Prostate gland (tissue), 2 donors: ENCODE results near the gene TJP2. TPM values are rescaled to one million over a fixed set of nuclear protein-coding genes. Genes with fewer than 3 reads are reported as not detected.

Experiments used
- DNase-seq: peaks from one replicate; pipeline ENCODE4 v3.0.0-alpha.2; 2019; ENCODE audit warnings: low spot score
- H3K27ac ChIP-seq, 2 donors: fragments of 200-600 bp; sonication (generic); 2 replicates each; pipeline ENCODE4 v1.5.1; 2017 to 2019
- H3K27me3 ChIP-seq: fragments of 200-600 bp; sonication (generic); replicated peaks from 2 replicates; pipeline ENCODE4 v1.5.1; 2019; ENCODE audit not compliant: insufficient read depth
- H3K36me3 ChIP-seq, 2 donors: fragments of 200-600 bp; sonication (generic); 1 replicate in 1 of 2; 2 replicates in 1 of 2; pipeline versions ENCODE4 v1.5.1 to v1.8.1; 2017 to 2019
- H3K4me1 ChIP-seq: fragments of 200-600 bp; sonication (generic); replicated peaks from 2 replicates; pipeline ENCODE4 v1.5.1; 2019
- H3K4me3 ChIP-seq, 2 donors: fragments of 200-600 bp; sonication (generic); 2 replicates each; pipeline ENCODE4 v1.5.1; 2017 to 2019
- H3K9me3 ChIP-seq: fragments of 200-600 bp; sonication (generic); 2 replicates; pipeline ENCODE4 v1.5.1; 2017
- CTCF ChIP-seq, 4 experiments: fragments of 200-600 bp in 2 of 4; fragments of 450-650 bp in 2 of 4; sonication (generic) in 2 of 4; IDR thresholded peaks; 1 replicate in 3 of 4; 2 replicates in 1 of 4; pipeline ENCODE4 v1.5.1; 2016 to 2019; ENCODE audit warnings: antibody characterized with exemption in 4 of 4, mild to moderate bottlenecking in 2 of 4, moderate library complexity in 2 of 4
- POLR2A ChIP-seq: fragments of 450-650 bp; IDR thresholded peaks from one replicate; pipeline ENCODE4 v1.6.1; 2016; ENCODE audit warnings: antibody characterized with exemption, mild to moderate bottlenecking
- POLR2AphosphoS5 ChIP-seq: sonication (generic); formaldehyde crosslinking; IDR thresholded peaks from one replicate; pipeline ENCODE4 v1.6.1; 2017; ENCODE audit warnings: antibody characterized with exemption
- WGBS: methylation state at CpG from one replicate; pipeline ENCODE4 v1.1.5; 2018; 5-methylcytosine and 5-hydroxymethylcytosine counted together
- intact Hi-C: fragments of 100-400 bp; cut with DNase I; formaldehyde crosslinking; loops from one replicate; pipeline ENCODE4 v1.14.2; 2022
- total RNA-seq, 2 donors: library from RNA; depleted of rRNA; stranded (reverse); fragments of >200 nt; gene quantifications; one replicate each; pipeline ENCODE4 v1.1.0, GENCODE V29; 2016

Gene TJP2
- total RNA-seq, 2 donors from 2014 or later, result 117 to 166 TPM

GRCh38 chr9:69175486-69175885 is 1.4 kb downstream of the TJP2 start:
- no peak for TF ChIP-seq POLR2AphosphoS5
- TF ChIP-seq POLR2A, result no peak
- TF ChIP-seq CTCF (IDR thresholded peaks at IDR 0.05), result no peak
- no peak overlapping the region for H3K27ac ChIP-seq
- no peaks in the 10 kb centered on the region for H3K9me3 ChIP-seq
- no peak overlapping the region for H3K4me3 ChIP-seq
- intact Hi-C loops, result no loop called here
- H3K4me1 ChIP-seq, result no peaks in the 10 kb centered on the region
- 75% methylated on average over 8 of the region's 8 CpGs for WGBS
- no peak for DNase-seq
- no peaks in the 10 kb centered on the region for H3K27me3 ChIP-seq
- H3K36me3 ChIP-seq, result no peaks in the 10 kb centered on the region

- 87% methylated on average over 9 of the region's 9 CpGs for WGBS
- no peaks in the 10 kb centered on the region for H3K27me3 ChIP-seq
- intact Hi-C loops, result no loop called here
These were observed 2.5 kb downstream of the TJP2 start for GRCh38 chr9:69176471-69177171.

GRCh38 chr9:69178583-69179011 is 4.5 kb downstream of the TJP2 start:
- intact Hi-C loops, result no loop called here
- no peaks in the 10 kb centered on the region for H3K36me3 ChIP-seq
- no peaks in the 10 kb centered on the region for H3K4me1 ChIP-seq
- no peak overlapping the region for H3K4me3 ChIP-seq
- no peaks in the 10 kb centered on the region for H3K9me3 ChIP-seq
- no peak overlapping the region for H3K27ac ChIP-seq
- WGBS, result 29% methylated on average over 3 of the region's 3 CpGs
- H3K27me3 ChIP-seq, result no peaks in the 10 kb centered on the region
- no peak for DNase-seq
- no peak for TF ChIP-seq POLR2A

More at GRCh38 chr9:69176471-69177171, 2.5 kb downstream of the TJP2 start:
- no peak overlapping the region for H3K4me3 ChIP-seq
- no peak for DNase-seq
- no peak overlapping the region for H3K27ac ChIP-seq
- H3K9me3 ChIP-seq, result no peaks in the 10 kb centered on the region
- no peaks in the 10 kb centered on the region for H3K36me3 ChIP-seq
- no peaks in the 10 kb centered on the region for H3K4me1 ChIP-seq
- TF ChIP-seq CTCF (IDR thresholded peaks at IDR 0.05) (no peak), POLR2AphosphoS5 (no peak), POLR2A (no peak)

DNA sequence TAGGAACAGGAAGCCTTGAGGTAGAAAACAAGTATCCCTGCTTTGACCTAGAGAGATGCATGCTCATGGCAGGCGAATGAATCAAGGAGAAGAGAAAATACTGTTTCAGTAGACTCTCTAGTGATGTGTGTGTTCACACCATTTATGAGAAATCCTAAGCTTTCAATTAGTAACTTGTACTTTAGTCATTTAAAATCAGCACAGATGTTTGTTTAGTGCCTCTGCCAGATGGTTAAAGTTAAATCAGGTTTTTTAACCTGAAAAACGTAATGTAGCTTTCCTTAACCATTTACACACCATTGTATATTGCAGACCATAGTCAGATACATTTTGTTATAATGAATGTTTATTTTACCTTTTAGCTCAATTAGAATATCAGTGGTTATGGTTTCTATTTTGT is 5.0 kb downstream of the TJP2 start:
- no peak overlapping the region for H3K4me3 ChIP-seq
- H3K4me1 ChIP-seq, result no peaks in the 10 kb centered on the region
- TF ChIP-seq POLR2A (no peak), CTCF (IDR thresholded peaks at IDR 0.05) (no peak), POLR2AphosphoS5 (no peak)
- H3K36me3 ChIP-seq, result no peaks in the 10 kb centered on the region
- no peaks in the 10 kb centered on the region for H3K27me3 ChIP-seq
- H3K27ac ChIP-seq, result no peak overlapping the region
- H3K9me3 ChIP-seq, result no peaks in the 10 kb centered on the region
- intact Hi-C loops, result no loop called here
- DNase-seq, result no peak
- 28% methylated on average over 2 of the region's 2 CpGs for WGBS

GRCh38 chr9:69180200-69180599 is 6.1 kb downstream of the TJP2 start:
- intact Hi-C loops, result loop anchor here (10.0 kb wide), 1 partner anchor 45 kb away; no protein-coding TSS in a partner anchor
- no peaks in the 10 kb centered on the region for H3K27me3 ChIP-seq
- 86% methylated on average over 3 of the region's 3 CpGs for WGBS

More at GRCh38 chr9:69180200-69180599, 6.1 kb downstream of the TJP2 start:
- H3K36me3 ChIP-seq, result no peaks in the 10 kb centered on the region
- DNase-seq, result no peak
- TF ChIP-seq POLR2A, result no peak
- no peak for TF ChIP-seq POLR2AphosphoS5
- no peak for TF ChIP-seq CTCF (IDR thresholded peaks at IDR 0.05)
- H3K27ac ChIP-seq, result peak overlapping the region in 1 of 2 donors; percentile 41
- no peaks in the 10 kb centered on the region for H3K4me1 ChIP-seq
- no peaks in the 10 kb centered on the region for H3K9me3 ChIP-seq
- no peak overlapping the region for H3K4me3 ChIP-seq
